Left ventricle myocardium superior (tissue), 1 donor: ENCODE measurements around the gene LRGUK. TPM values are rescaled to one million over a fixed set of nuclear protein-coding genes. Genes with fewer than 3 reads are reported as not detected.
"Not testable (repeated sequence)": the region's sequence is repeated elsewhere in the genome, so short reads cannot be mapped to it uniquely, and the experiment has no call there.

Source experiments
- ATAC-seq: fragments of 200-7000 bp; cut with Tn5 transposase; one replicate; pipeline ENCODE4 v1.9.1; 2020; ENCODE audit warnings: mild to moderate bottlenecking, moderate library complexity
- DNase-seq: peaks from one replicate; pipeline ENCODE4 v3.0.0-alpha.2; 2020
- intact Hi-C: fragments of 100-400 bp; cut with micrococcal nuclease; formaldehyde crosslinking; loops from one replicate; pipeline ENCODE4 v1.11.0; 2022
- total RNA-seq: library from RNA; stranded (reverse); fragmentation: NEBNext Ultra II Directional; extraction: Animal tissue kit (Norgen Biotek cat#: 25700); gene quantifications from one replicate; pipeline ENCODE4 v1.2.1, GENCODE V29; 2021
- donor health status: DM: no; HTN: yes; CAD: no; lungs with severe emphysema.

The LRGUK gene
- total RNA-seq, 1 donor from 2014 or later: 0.20 TPM

- ATAC-seq (no peak), DNase-seq (no peak)
- intact Hi-C loops: no loop called here
Observed at GRCh38 chr7:134210976-134211663, 84.0 kb downstream of the LRGUK start.

- no peak for DNase-seq
- ATAC-seq: no peak
- intact Hi-C loops: no loop called here
Observed at GRCh38 chr7:134211817-134212216, 84.7 kb downstream of the LRGUK start.

GRCh38 chr7:134212576-134213546, 85.7 kb downstream of the LRGUK start:
- ATAC-seq (no peak), DNase-seq (no peak)
- intact Hi-C loops: no loop called here

- intact Hi-C loops: no loop called here
- ATAC-seq (no peak), DNase-seq (no peak)
Observed at GRCh38 chr7:134220236-134220635, 93.1 kb downstream of the LRGUK start.

- DNase-seq, ATAC-seq, intact Hi-C loops: not testable (repeated sequence)
Observed at GRCh38 chr7:134231296-134231695, 104.2 kb downstream of the LRGUK start.

- intact Hi-C loops: no loop called here
- ATAC-seq (no peak), DNase-seq (no peak)
Observed at GRCh38 chr7:134234216-134234615, 107.1 kb downstream of the LRGUK start.

- no peak for ATAC-seq
- no peak for DNase-seq
- intact Hi-C loops: no loop called here
Observed at GRCh38 chr7:134245253-134245652, 118.1 kb downstream of the LRGUK start.

- intact Hi-C loops: no loop called here
- ATAC-seq: no peak
- no peak for DNase-seq
Observed at GRCh38 chr7:134246347-134246746, 119.2 kb downstream of the LRGUK start.

- intact Hi-C loops: no loop called here
- DNase-seq (no peak), ATAC-seq (no peak)
Observed at GRCh38 chr7:134246761-134247160, 119.6 kb downstream of the LRGUK start.

- no peak for ATAC-seq
- intact Hi-C loops: no loop called here
- no peak for DNase-seq
Observed at GRCh38 chr7:134248196-134248595, 121.1 kb downstream of the LRGUK start.

- DNase-seq (no peak), ATAC-seq (no peak)
- intact Hi-C loops: no loop called here
Observed at GRCh38 chr7:134254311-134254710, 127.2 kb downstream of the LRGUK start.

GRCh38 chr7:134255814-134256213, 128.7 kb downstream of the LRGUK start:
- ATAC-seq (no peak), DNase-seq (no peak)
- intact Hi-C loops: no loop called here

GRCh38 chr7:134262322-134262721, 135.2 kb downstream of the LRGUK start:
- intact Hi-C loops: no loop called here
- ATAC-seq: no peak
- DNase-seq: no peak

- no peak for ATAC-seq
- intact Hi-C loops: no loop called here
- no peak for DNase-seq
Observed at GRCh38 chr7:134276951-134277350, 149.8 kb downstream of the LRGUK start.

- ATAC-seq: no peak
- intact Hi-C loops: no loop called here
- DNase-seq: no peak
Observed at GRCh38 chr7:134278502-134279153, 151.5 kb downstream of the LRGUK start.

- ATAC-seq (no peak), DNase-seq (no peak)
- intact Hi-C loops: no loop called here
Observed at GRCh38 chr7:134279336-134279735, 152.2 kb downstream of the LRGUK start.

GRCh38 chr7:134279898-134280297, 152.8 kb downstream of the LRGUK start:
- intact Hi-C loops: no loop called here
- no peak for DNase-seq
- ATAC-seq: no peak

- DNase-seq (no peak), ATAC-seq (no peak)
- intact Hi-C loops: no loop called here
Observed at GRCh38 chr7:134280508-134280907, 153.4 kb downstream of the LRGUK start.

- intact Hi-C loops: no loop called here
- DNase-seq (no peak), ATAC-seq (no peak)
Observed at GRCh38 chr7:134284011-134284410, 156.9 kb downstream of the LRGUK start.

GRCh38 chr7:134284952-134285351, 157.8 kb downstream of the LRGUK start:
- intact Hi-C loops: no loop called here
- DNase-seq: no peak
- no peak for ATAC-seq
